Measurements from ENCODE around the gene SDC4. TPM values are rescaled to one million over a fixed set of nuclear protein-coding genes. Genes with fewer than 3 reads are reported as not detected.

Gene SDC4
- polyA plus RNA-seq, 1 of the 3 experiments (the other 2 are of a cell fraction) = 131 TPM

- H2AFZ ChIP-seq (ENCODE audit: low read depth) = no peak overlapping the region
Observed at GRCh38 chr20:45290677-45291355, 57.4 kb downstream of the SDC4 start.

More at GRCh38 chr20:45290677-45291355, 57.4 kb downstream of the SDC4 start:
- H3K4me1 ChIP-seq (ENCODE audit: control insufficient read depth in 1 of 2, insufficient read depth in 2 of 2, low read depth in 1 of 2, low read length in 1 of 2) = peaks cover 0 to 3% of the 10 kb centered on the region in 2 experiments; a peak in 1 of 4 replicates
- CTCF ChIA-PET = interaction anchor here (0.6 to 7.9 kb wide), 55 partner anchors 10 to 480 kb away, joined by 3 to 113 read pairs (median 4); partner anchors contain the start of genes KCNS1, RBPJL and SYS1
- H3K4me2 ChIP-seq = no peak overlapping the region
- no peaks in the 10 kb centered on the region for H3K9me2 ChIP-seq
- peaks cover 6% of the 10 kb centered on the region for H3K27me3 ChIP-seq (ENCODE audit: insufficient read depth)
- TF ChIP-seq NFIC (IDR thresholded peaks at IDR 0.05; ENCODE audit: borderline replicate concordance) (no peak), YY1 (IDR thresholded peaks at IDR 0.05; ENCODE audit: low read depth) (no peak), USF2 (IDR thresholded peaks at IDR 0.05; ENCODE audit: borderline replicate concordance, low read depth, low read length) (no peak), MEF2A (IDR thresholded peaks at IDR 0.05; ENCODE audit: borderline replicate concordance, low read depth) (no peak), SIN3A (IDR thresholded peaks at IDR 0.05; ENCODE audit: borderline replicate concordance, low read depth, low read length) (no peak), RXRA (IDR thresholded peaks at IDR 0.05; ENCODE audit: borderline replicate concordance, low read depth) (no peak), FOSL2 (IDR thresholded peaks at IDR 0.05; ENCODE audit: borderline replicate concordance, low read depth) (no peak), GABPA (IDR thresholded peaks at IDR 0.05; ENCODE audit: low read depth) (no peak), CTCF (IDR thresholded peaks at IDR 0.05) (peak; percentile 85), RAD21 (IDR thresholded peaks at IDR 0.05; ENCODE audit: low read length) (peak; percentile 89), GATA2 (CRISPR knock-in tag; IDR thresholded peaks at IDR 0.05) (no peak), MAX (IDR thresholded peaks at IDR 0.05; ENCODE audit: low read depth) (no peak), SMC3 (IDR thresholded peaks at IDR 0.05; ENCODE audit: low read depth, low read length) (peak; percentile 86), ELF1 (IDR thresholded peaks at IDR 0.05) (no peak), RCOR1 (IDR thresholded peaks at IDR 0.05; ENCODE audit: low read length) (no peak), PBX3 (IDR thresholded peaks at IDR 0.05) (no peak), FOXJ3 (CRISPR knock-in tag; IDR thresholded peaks at IDR 0.05) (no peak), CHD2 (IDR thresholded peaks at IDR 0.05; ENCODE audit: low read length, partially characterized antibody) (no peak), POLR2AphosphoS5 (IDR thresholded peaks at IDR 0.05; ENCODE audit: low read depth, low read length) (no peak)
- H3K27ac ChIP-seq (ENCODE audit: low read depth in 2 of 2, low read length in 1 of 2) = no peak overlapping the region
- H3K79me2 ChIP-seq (ENCODE audit: insufficient read depth) = no peaks in the 10 kb centered on the region
- no peaks in the 10 kb centered on the region for H3K9me3 ChIP-seq
- H3F3A ChIP-seq (replicated peaks; ENCODE audit: insufficient read depth) = peaks cover 4% of the 10 kb centered on the region
- POLR2A ChIA-PET = no interaction called here
- 25% methylated on average over 8 of the region's 8 CpGs for WGBS (ENCODE audit: low lambda C conversion rate)
- H3K9ac ChIP-seq = no peak overlapping the region
- no peak overlapping the region; a peak in 1 of 4 replicates for H3K4me3 ChIP-seq (ENCODE audit: low read depth in 2 of 2, low read length in 1 of 2)
- no peaks in the 10 kb centered on the region for H3K36me3 ChIP-seq (replicated peaks in 1 of 2; ENCODE audit: control insufficient read depth in 1 of 2, insufficient read depth in 2 of 2, low read length in 1 of 2)
- no peaks in the 10 kb centered on the region for H4K20me1 ChIP-seq (ENCODE audit: insufficient read depth)
- DNase-seq = peak; percentile 83
